H1 (cell line): ENCODE measurements around the gene CHD2. TPM values are rescaled to one million over a fixed set of nuclear protein-coding genes. Genes with fewer than 3 reads are reported as not detected.

ENCODE experiments used
- CREB1 ChIP-seq: IDR thresholded peaks from 2 replicates; pipeline ENCODE4 v1.6.1; 2012; ENCODE audit warnings: inconsistent platforms
- EP300 ChIP-seq, 2 experiments: IDR thresholded peaks; 1 replicate in 1 of 2; 2 replicates in 1 of 2; pipeline ENCODE4 v1.6.1; 2011 to 2012; ENCODE audit warnings: low read depth in 2 of 2, low read length in 2 of 2, mild to moderate bottlenecking in 2 of 2, borderline replicate concordance in 1 of 2, inconsistent platforms in 1 of 2, moderate library complexity in 1 of 2
- HDAC6 ChIP-seq: IDR thresholded peaks from one replicate; pipeline ENCODE4 v1.7.1; 2012; ENCODE audit warnings: low read depth, mild to moderate bottlenecking, inconsistent platforms, low read length, moderate library complexity
- SAP30 ChIP-seq: fragments of 300-600 bp; sonication (generic); IDR thresholded peaks from 2 replicates; pipeline ENCODE4 v1.7.1; 2012; ENCODE audit warnings: low read length, moderate library complexity, mild to moderate bottlenecking, inconsistent platforms; ENCODE audit not compliant: insufficient read depth, insufficient replicate concordance
- SIRT6 ChIP-seq: IDR thresholded peaks from one replicate; pipeline ENCODE4 v1.7.1; 2012; ENCODE audit warnings: low read length, inconsistent platforms
- SP4 ChIP-seq: IDR thresholded peaks from 2 replicates; pipeline ENCODE4 v1.6.1; 2012; ENCODE audit warnings: low read length, inconsistent platforms
- SRF ChIP-seq: IDR thresholded peaks from 2 replicates; pipeline ENCODE4 v1.6.1; 2011; ENCODE audit warnings: mild to moderate bottlenecking, low read depth, low read length, moderate library complexity
- YY1 ChIP-seq: IDR thresholded peaks from 2 replicates; pipeline ENCODE4 v1.6.1; 2011; ENCODE audit warnings: low read depth, mild to moderate bottlenecking, low read length
- polyA plus RNA-seq, 7 experiments: library from polyadenylated mRNA; depleted of rRNA in 3 of 7; stranded (reverse) in 5 of 7; unstranded in 2 of 7; fragments of >200 nt in 5 of 7; fragments of 200-250 nt in 2 of 7; gene quantifications; 1 replicate in 5 of 7; 2 replicates in 1 of 7; 4 replicates in 1 of 7; pipeline versions ENCODE4 v1.2.1 to v1.2.3, GENCODE V29; 2011 to 2013; ENCODE audit warnings: missing spikeins in 2 of 7, mixed read lengths in 2 of 7
- total RNA-seq: library from RNA; stranded (reverse); fragmentation: NEBNext Ultra II Directional; extraction: Animal tissue kit (Norgen Biotek cat#: 25700); gene quantifications from 2 replicates; pipeline ENCODE4 v1.2.1, GENCODE V29; 2021
- TF ChIP-seq, protein P1 (sequence below): fragments of 300-600 bp; sonication (generic); IDR thresholded peaks from 2 replicates; pipeline ENCODE4 v1.7.1; 2012; ENCODE audit warnings: low read length, moderate library complexity, mild to moderate bottlenecking, inconsistent platforms; ENCODE audit not compliant: insufficient replicate concordance

Gene CHD2
- total and polyA plus RNA-seq, 2 of the 8 experiments (the other 6 are each of a cell fraction or from before 2014, with no cell fraction given), result 28.8 to 70.0 TPM

GRCh38 chr15:93007994-93008393 is 107.9 kb downstream of the CHD2 start (continued):
- TF ChIP-seq, protein P1, sequence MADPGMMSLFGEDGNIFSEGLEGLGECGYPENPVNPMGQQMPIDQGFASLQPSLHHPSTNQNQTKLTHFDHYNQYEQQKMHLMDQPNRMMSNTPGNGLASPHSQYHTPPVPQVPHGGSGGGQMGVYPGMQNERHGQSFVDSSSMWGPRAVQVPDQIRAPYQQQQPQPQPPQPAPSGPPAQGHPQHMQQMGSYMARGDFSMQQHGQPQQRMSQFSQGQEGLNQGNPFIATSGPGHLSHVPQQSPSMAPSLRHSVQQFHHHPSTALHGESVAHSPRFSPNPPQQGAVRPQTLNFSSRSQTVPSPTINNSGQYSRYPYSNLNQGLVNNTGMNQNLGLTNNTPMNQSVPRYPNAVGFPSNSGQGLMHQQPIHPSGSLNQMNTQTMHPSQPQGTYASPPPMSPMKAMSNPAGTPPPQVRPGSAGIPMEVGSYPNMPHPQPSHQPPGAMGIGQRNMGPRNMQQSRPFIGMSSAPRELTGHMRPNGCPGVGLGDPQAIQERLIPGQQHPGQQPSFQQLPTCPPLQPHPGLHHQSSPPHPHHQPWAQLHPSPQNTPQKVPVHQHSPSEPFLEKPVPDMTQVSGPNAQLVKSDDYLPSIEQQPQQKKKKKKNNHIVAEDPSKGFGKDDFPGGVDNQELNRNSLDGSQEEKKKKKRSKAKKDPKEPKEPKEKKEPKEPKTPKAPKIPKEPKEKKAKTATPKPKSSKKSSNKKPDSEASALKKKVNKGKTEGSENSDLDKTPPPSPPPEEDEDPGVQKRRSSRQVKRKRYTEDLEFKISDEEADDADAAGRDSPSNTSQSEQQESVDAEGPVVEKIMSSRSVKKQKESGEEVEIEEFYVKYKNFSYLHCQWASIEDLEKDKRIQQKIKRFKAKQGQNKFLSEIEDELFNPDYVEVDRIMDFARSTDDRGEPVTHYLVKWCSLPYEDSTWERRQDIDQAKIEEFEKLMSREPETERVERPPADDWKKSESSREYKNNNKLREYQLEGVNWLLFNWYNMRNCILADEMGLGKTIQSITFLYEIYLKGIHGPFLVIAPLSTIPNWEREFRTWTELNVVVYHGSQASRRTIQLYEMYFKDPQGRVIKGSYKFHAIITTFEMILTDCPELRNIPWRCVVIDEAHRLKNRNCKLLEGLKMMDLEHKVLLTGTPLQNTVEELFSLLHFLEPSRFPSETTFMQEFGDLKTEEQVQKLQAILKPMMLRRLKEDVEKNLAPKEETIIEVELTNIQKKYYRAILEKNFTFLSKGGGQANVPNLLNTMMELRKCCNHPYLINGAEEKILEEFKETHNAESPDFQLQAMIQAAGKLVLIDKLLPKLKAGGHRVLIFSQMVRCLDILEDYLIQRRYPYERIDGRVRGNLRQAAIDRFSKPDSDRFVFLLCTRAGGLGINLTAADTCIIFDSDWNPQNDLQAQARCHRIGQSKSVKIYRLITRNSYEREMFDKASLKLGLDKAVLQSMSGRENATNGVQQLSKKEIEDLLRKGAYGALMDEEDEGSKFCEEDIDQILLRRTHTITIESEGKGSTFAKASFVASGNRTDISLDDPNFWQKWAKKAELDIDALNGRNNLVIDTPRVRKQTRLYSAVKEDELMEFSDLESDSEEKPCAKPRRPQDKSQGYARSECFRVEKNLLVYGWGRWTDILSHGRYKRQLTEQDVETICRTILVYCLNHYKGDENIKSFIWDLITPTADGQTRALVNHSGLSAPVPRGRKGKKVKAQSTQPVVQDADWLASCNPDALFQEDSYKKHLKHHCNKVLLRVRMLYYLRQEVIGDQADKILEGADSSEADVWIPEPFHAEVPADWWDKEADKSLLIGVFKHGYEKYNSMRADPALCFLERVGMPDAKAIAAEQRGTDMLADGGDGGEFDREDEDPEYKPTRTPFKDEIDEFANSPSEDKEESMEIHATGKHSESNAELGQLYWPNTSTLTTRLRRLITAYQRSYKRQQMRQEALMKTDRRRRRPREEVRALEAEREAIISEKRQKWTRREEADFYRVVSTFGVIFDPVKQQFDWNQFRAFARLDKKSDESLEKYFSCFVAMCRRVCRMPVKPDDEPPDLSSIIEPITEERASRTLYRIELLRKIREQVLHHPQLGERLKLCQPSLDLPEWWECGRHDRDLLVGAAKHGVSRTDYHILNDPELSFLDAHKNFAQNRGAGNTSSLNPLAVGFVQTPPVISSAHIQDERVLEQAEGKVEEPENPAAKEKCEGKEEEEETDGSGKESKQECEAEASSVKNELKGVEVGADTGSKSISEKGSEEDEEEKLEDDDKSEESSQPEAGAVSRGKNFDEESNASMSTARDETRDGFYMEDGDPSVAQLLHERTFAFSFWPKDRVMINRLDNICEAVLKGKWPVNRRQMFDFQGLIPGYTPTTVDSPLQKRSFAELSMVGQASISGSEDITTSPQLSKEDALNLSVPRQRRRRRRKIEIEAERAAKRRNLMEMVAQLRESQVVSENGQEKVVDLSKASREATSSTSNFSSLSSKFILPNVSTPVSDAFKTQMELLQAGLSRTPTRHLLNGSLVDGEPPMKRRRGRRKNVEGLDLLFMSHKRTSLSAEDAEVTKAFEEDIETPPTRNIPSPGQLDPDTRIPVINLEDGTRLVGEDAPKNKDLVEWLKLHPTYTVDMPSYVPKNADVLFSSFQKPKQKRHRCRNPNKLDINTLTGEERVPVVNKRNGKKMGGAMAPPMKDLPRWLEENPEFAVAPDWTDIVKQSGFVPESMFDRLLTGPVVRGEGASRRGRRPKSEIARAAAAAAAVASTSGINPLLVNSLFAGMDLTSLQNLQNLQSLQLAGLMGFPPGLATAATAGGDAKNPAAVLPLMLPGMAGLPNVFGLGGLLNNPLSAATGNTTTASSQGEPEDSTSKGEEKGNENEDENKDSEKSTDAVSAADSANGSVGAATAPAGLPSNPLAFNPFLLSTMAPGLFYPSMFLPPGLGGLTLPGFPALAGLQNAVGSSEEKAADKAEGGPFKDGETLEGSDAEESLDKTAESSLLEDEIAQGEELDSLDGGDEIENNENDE, result no peak
- TF ChIP-seq SAP30 (no peak), YY1 (no peak), HDAC6 (no peak), SIRT6 (no peak), SP4 (no peak), SRF (no peak), CREB1 (no peak), EP300 (IDR thresholded peaks at IDR 0.05; ENCODE audit: borderline replicate concordance in 1 of 2, low read depth in 2 of 2, low read length in 2 of 2) (no peak)
